Measurements from ENCODE around the gene CDIP1.

The CDIP1 gene

DNA sequence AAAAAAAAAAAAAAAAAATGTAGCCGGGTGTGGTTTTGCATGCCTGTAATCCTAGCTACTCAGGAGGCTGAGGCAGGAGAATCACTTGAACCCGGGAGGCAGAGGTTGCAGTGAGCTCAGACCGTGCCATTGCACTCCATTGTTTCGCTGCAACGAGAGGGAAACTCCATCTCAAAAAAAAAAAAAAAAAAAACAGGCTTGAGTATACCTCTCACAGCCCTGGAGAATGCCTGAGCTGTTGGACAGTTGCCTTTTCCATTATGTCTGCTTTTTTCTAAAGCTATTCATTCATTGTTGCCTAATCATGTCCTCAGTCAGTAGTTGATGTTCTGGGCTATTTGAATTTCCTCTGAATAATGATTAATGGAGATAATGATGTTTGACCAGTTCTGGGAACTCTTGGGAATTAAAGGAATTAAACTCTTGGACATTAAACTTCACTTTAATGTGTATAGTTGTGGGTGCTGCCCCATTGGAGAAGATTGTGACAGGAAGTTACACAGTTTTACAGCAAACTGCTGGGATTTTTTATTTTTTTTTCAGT is 50.5 kb downstream of the CDIP1 start:
- DNase-seq = peak in 1 of 5 donors; percentile 23

- no peak for DNase-seq
These were observed 52.3 kb downstream of the CDIP1 start for GRCh38 chr16:4486126-4486893.

- no peak for DNase-seq
These were observed 56.6 kb downstream of the CDIP1 start for GRCh38 chr16:4481963-4482362.

GRCh38 chr16:4481526-4481925 is 57.0 kb downstream of the CDIP1 start:
- DNase-seq = no peak

- DNase-seq = no peak
These were observed 60.6 kb downstream of the CDIP1 start for GRCh38 chr16:4477966-4478365.

GRCh38 chr16:4475880-4476788 is 62.4 kb downstream of the CDIP1 start, which contains the start of gene HMOX2:
Gene HMOX2, plus strand, starts transcription at chr16:4476398. Its CDS starts 29,127 bp downstream, at chr16:4505525.
- peak; percentile 82 to 96 (median 87) for DNase-seq

DNA sequence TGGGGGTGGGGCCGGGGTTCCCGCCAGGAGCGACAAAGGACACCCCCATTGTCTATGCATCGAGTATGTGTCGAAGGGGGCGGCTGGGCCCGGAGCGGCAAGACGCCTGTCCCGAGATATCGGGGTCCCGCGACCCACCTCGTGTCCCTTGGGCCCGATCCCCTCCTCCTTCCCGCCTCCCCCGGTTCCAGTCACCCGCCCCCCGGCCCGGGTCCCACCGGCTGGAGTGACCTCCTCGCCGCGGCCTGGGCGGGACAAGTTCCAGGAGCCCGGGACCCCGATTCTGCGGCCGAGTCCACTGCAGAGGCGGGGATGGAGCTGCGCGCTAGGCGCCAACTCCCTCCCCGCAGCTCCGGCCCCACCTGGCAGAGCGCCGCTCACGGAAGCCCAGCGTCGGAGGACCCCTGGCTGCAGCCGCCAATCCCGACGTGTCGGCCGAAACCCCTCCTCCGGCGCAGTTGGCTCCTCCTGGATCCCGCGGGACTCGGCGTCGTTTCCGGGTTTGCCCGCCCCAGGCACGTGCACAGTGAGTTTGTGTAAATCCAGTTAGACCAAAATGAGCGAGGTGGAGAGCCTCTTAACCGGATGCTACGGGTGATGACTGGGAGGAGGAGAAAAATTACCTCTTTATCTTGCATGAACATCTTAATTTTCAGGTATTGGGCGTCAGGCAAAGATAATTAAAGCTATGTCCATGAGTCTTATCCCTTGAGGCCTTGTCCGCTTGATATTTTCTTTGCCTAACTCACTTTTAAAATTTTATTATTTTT is 64.2 kb downstream of the CDIP1 start, which contains the start of gene NMRAL1:
TSS of gene NMRAL1 (minus strand) at position 434 of the 770 bp plus-strand sequence. CDS start 493 bp downstream, outside the sequence.
- peak; percentile 76 to 90 (median 82) for DNase-seq

DNA sequence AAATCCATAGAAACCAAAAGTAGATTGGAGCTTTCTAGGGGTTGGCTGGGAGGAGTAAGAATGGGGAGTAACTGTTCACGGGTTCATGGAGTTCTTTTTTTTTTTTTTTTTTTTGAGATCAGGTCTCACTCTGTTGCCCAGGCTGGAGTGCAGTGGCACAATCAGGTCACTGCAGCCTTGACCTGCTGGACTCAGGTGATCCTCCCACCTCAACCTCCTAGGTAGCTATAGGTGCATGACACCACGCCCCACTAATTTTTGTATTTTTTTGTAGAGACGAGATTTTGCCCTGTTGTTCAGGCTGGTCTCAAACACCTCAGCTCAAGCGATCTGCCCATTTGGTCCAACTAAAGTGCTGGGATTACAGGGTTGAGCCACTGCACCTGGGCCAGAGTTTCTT is 65.7 kb downstream of the CDIP1 start:
- DNase-seq = no peak

GRCh38 chr16:4471869-4472268 is 66.7 kb downstream of the CDIP1 start:
- no peak for DNase-seq

- no peak for DNase-seq
These were observed 69.6 kb downstream of the CDIP1 start for GRCh38 chr16:4468972-4469371.

DNA sequence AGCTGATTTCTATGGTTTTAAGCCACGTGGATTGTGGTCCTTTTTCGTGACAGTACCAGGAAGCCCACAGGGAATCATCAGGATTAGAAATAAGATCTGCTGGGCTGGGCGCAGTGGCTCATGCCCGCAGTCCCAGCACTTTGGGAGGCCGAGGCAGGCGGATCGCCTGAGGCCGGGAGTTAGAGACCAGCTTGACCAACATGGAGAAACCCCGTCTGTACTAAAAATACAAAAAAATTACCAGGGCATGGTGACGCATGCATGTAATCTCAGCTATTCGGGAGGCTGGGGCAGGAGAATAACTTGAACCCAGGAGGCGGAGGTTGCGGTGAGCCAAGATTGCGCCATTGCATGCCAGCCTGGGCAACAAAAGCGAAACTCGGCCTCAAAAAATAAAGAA is 70.7 kb downstream of the CDIP1 start:
- DNase-seq = no peak

DNA sequence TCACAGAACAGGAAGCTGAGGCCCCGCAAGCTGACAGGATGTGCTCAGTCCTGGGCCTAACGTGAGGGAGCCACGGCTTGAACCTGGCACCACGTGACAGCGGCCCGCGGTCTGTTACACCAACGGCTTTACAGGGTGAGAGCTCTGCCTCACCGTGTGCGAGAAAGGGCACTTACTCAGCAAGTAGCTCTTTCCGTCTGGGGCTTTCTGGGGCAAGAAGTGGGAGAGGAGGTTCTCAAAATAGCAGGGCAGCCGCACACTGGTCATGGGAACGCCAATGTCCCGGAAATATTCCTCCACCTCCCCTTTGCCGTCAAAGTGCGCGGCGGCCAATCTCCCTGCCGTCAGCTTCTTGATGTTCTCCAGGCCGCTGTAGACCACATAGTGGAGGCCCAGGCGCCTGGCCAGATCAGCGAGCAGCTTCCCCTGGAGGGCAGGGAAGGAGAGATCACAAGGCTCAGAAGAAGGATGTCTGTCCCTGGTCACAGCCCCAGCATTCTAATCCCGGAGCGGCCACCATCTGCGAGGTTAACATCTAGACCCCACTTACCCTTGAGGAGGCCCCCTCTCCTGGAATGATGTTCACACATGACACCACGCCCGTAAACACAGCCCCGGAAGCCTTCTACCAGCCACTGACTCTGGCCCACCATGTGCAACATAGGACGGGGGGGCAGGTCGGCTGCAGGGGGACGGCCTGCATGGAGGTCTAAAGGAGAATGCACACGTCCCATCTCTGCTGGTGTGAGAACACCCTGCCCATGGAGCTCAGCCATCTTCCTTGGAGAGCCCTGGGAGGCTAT is 72.4 kb downstream of the CDIP1 start:
- peak in 3 of 5 donors; percentile 29 to 83 (median 41) for DNase-seq

GRCh38 chr16:4463522-4464163 is 74.9 kb downstream of the CDIP1 start:
- no peak for DNase-seq

DNA sequence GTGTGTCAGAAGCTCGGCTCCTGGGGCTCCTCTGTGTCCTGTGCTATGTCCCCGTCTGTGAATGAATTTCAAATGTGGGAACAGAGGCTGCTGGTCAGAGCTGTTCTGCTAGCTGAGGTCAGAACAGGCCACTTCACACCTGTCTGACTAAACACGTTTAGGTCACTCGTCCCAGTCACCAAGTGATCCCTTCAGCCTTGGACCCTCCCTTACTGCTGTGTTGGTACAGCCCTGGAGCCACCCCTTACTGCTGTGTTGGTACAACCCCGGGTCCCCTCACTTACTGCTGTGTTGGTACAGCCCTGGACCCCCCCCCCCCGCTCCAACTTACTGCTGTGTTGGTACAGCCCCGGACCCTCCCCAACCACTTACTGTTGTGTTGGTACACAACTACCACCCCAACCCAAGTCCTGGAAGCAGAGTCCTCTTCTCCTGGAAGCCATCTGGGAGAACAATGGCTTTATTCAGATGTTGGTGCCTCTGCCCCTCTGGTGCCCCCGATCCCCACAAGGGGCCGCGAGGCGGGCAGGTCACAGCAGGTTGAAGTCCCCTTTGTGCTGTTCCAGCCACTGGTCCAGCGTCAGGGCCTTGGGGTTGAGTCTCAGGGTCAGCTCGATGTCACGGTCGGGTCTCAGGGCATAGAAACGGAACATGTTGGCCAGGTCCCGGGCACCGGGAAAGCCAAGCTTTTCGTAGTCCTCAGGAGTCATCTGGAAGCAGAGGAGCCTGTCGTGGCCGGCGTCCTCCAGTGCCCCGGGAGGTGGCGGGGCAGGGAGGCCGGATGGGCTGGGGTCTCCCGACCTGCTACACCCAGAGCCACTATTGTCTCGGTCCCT is 77.1 kb downstream of the CDIP1 start:
- DNase-seq = no peak

- no peak for DNase-seq
These were observed 77.7 kb downstream of the CDIP1 start for GRCh38 chr16:4460936-4461249.

Measured in T-helper 1 cell (primary cell).